Osteoblast (primary cell): Measurements from ENCODE around the gene EHF. TPM values are rescaled to one million over a fixed set of nuclear protein-coding genes. Genes with fewer than 3 reads are reported as not detected.

Experiments used
- DNase-seq: peaks from one replicate; pipeline ENCODE4 v3.0.0; 2011; ENCODE audit warnings: low spot score, mixed read lengths; ENCODE audit not compliant: insufficient read length; ENCODE audit errors: missing footprints
- H2AFZ ChIP-seq: 2 replicates; pipeline ENCODE4 v1.6.0; 2011; ENCODE audit warnings: mild to moderate bottlenecking, low read length
- H3K27ac ChIP-seq: 2 replicates; pipeline ENCODE4 v1.5.1; 2011; ENCODE audit warnings: mild to moderate bottlenecking, low read depth, low read length, moderate library complexity
- H3K27me3 ChIP-seq: 2 replicates; pipeline ENCODE4 v1.6.0; 2012; ENCODE audit warnings: mild to moderate bottlenecking, control low read depth, inconsistent platforms, low read length, moderate library complexity; ENCODE audit not compliant: insufficient read depth
- H3K36me3 ChIP-seq: 2 replicates; pipeline ENCODE4 v1.5.1; 2011; ENCODE audit warnings: mild to moderate bottlenecking, low read length, control low read depth, moderate library complexity; ENCODE audit not compliant: insufficient read depth
- H3K4me1 ChIP-seq: 2 replicates; pipeline ENCODE4 v1.5.1; 2011; ENCODE audit warnings: mild to moderate bottlenecking, low read length, control low read depth, moderate library complexity; ENCODE audit not compliant: insufficient read depth
- H3K4me2 ChIP-seq: 2 replicates; pipeline ENCODE4 v1.6.0; 2011; ENCODE audit warnings: mild to moderate bottlenecking, low read length; ENCODE audit not compliant: insufficient read depth
- H3K4me3 ChIP-seq: fragments of 200-600 bp; sonication (generic); 3 replicates; pipeline ENCODE4 v1.5.1; 2012; ENCODE audit warnings: mild to moderate bottlenecking, low read length, inconsistent platforms; ENCODE audit not compliant: insufficient read depth
- H3K79me2 ChIP-seq: 2 replicates; pipeline ENCODE4 v1.6.0; 2012; ENCODE audit warnings: mild to moderate bottlenecking, low read length, control low read depth, inconsistent platforms; ENCODE audit not compliant: insufficient read depth
- H3K9me3 ChIP-seq: 2 replicates; pipeline ENCODE4 v1.5.1; 2011; ENCODE audit warnings: low read depth, low read length, control low read depth
- H4K20me1 ChIP-seq: 2 replicates; pipeline ENCODE4 v1.6.0; 2012; ENCODE audit warnings: mild to moderate bottlenecking, low read length, control low read depth; ENCODE audit not compliant: insufficient read depth
- total RNA-seq: library from RNA; depleted of rRNA; stranded (reverse); fragments of >200 nt; gene quantifications from 2 replicates; pipeline ENCODE4 v1.2.3, GENCODE V29; 2012
- TF ChIP-seq, protein P1 (sequence below): IDR thresholded peaks from 2 replicates; pipeline ENCODE4 v1.5.1; 2011; ENCODE audit warnings: mild to moderate bottlenecking, low read depth, low read length, moderate library complexity; ENCODE audit errors: extremely low read depth

Gene EHF
- total RNA-seq, 1 donor, result not detected

DNA sequence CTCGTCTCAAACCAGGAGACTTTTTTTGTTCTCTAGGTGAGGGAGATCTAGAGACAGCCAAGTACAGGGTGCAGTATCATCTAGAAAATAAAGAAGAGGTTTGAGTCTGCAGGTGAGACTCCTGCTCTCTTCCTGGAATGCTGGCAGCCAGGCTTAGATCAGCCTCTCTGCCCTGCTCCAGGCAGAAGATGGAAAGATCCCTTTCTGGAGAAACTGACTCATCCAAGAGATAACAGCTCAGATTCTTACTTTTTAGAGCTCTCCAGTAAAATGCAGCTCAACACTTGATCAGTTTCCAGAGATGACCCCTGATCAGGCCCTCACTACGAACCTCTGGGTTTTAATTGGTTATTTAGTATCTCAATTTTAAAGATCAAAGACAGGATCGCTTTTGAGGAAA is 44.6 kb upstream of the EHF start:
- Histone ChIP-seq H3K9me3 (no peaks in the 10 kb centered on the region), H3K27me3 (peaks cover 60% of the 10 kb centered on the region), H4K20me1 (no peaks in the 10 kb centered on the region), H3K4me3 (no peak overlapping the region), H3K36me3 (no peaks in the 10 kb centered on the region), H3K27ac (no peak overlapping the region), H3K4me2 (no peak overlapping the region), H2AFZ (no peak overlapping the region), H3K79me2 (no peaks in the 10 kb centered on the region), H3K4me1 (no peaks in the 10 kb centered on the region)
- TF ChIP-seq, protein P1, sequence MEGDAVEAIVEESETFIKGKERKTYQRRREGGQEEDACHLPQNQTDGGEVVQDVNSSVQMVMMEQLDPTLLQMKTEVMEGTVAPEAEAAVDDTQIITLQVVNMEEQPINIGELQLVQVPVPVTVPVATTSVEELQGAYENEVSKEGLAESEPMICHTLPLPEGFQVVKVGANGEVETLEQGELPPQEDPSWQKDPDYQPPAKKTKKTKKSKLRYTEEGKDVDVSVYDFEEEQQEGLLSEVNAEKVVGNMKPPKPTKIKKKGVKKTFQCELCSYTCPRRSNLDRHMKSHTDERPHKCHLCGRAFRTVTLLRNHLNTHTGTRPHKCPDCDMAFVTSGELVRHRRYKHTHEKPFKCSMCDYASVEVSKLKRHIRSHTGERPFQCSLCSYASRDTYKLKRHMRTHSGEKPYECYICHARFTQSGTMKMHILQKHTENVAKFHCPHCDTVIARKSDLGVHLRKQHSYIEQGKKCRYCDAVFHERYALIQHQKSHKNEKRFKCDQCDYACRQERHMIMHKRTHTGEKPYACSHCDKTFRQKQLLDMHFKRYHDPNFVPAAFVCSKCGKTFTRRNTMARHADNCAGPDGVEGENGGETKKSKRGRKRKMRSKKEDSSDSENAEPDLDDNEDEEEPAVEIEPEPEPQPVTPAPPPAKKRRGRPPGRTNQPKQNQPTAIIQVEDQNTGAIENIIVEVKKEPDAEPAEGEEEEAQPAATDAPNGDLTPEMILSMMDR, result no peak
- no peak for DNase-seq

DNA sequence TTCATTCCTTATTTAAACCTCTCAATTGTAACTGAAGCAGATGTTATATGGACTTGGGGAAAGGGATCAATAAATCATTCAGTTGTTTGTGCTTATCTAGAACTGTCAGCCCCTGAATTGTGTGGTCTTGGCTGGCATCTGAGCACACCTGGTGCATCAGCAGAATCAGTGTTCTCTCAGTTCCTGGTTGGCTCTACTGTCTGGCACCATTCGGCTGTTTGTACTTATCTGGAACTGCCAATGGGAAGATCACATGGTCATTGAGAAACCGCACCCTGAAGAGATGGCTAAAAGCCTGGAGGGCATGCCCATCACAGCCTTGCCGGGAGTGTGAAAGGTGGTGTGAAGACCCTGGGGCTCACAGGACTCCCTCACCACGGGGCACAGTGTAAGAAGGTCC is 37.1 kb upstream of the EHF start:
- no peak overlapping the region for H3K4me2 ChIP-seq
- no peak overlapping the region for H3K27ac ChIP-seq
- H3K79me2 ChIP-seq, result no peaks in the 10 kb centered on the region
- no peaks in the 10 kb centered on the region for H4K20me1 ChIP-seq
- no peak for DNase-seq
- H3K9me3 ChIP-seq, result no peaks in the 10 kb centered on the region
- no peak overlapping the region for H2AFZ ChIP-seq
- TF ChIP-seq, protein P1, result no peak
- no peak overlapping the region for H3K4me3 ChIP-seq
- H3K4me1 ChIP-seq, result peaks cover 5% of the 10 kb centered on the region
- no peaks in the 10 kb centered on the region for H3K36me3 ChIP-seq
- peaks cover 44% of the 10 kb centered on the region for H3K27me3 ChIP-seq

DNA sequence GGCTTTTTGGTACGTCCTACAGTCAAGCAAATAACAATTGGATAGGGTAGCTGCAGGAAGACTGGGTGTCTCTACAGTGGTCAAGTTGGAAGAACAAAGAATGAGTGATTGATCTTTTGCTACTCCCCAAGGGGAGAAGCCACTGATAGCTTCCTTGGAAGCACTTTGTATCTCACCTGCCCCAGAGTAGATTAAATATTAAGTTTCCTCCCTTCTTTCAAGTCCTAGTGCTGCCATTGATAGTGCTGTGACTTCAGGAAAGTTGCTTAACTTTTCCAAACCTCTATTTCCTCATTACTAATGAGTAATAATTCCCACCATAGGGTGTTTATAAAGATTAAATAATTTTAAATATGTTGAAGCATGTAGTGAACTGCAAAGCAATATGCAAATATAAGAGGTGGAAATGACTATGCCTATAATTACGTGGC is 35.6 kb upstream of the EHF start:
- Histone ChIP-seq H3K79me2 (no peaks in the 10 kb centered on the region), H3K4me1 (peaks cover 5% of the 10 kb centered on the region), H2AFZ (no peak overlapping the region), H3K9me3 (no peaks in the 10 kb centered on the region), H3K36me3 (no peaks in the 10 kb centered on the region), H3K27ac (no peak overlapping the region), H3K4me2 (no peak overlapping the region), H3K27me3 (peaks cover 31% of the 10 kb centered on the region), H4K20me1 (no peaks in the 10 kb centered on the region), H3K4me3 (no peak overlapping the region)
- DNase-seq, result no peak
- TF ChIP-seq, protein P1, result no peak

DNA sequence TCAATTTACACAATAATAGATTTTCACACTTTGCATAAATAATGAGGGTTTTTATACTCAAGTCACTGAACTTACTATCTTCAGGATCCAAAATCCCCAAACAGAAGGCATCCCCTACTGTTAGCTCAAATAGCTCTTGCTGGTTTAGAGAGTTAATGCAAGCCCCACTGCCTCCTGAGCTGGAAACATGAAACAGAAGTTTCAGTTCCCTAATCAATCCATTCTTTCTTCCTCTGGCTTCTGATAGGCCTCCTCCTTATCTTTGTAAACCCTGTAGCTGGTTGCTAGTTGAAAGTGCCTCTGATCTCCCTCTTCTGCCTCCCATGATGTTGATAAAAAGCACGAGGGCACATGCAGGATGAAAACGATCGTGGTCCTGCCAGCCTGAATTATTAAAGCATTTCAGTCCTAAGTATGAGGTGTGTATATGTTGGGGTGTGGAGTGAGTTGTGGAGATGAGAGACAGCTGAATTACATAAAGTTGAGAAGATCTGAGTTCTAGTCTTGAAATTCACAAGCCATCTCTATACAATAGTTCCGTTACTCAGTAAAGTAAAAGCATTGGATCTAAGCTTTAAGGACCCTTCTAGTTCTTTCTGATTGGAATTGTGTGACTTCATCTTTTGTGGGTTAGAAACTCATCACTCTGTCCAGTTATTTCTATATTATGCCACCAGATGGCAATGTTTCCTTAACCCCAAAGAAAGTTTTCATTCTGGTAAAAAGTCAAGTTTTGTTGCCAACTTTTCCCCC is 35.0 kb upstream of the EHF start:
- DNase-seq, result no peak
- H3K4me3 ChIP-seq, result peak overlapping the region; percentile 59
- H3K4me2 ChIP-seq, result peak overlapping the region; percentile 80
- no peaks in the 10 kb centered on the region for H3K9me3 ChIP-seq
- TF ChIP-seq, protein P1, result peak; percentile 66
- peaks cover 26% of the 10 kb centered on the region for H3K27me3 ChIP-seq
- no peaks in the 10 kb centered on the region for H4K20me1 ChIP-seq
- peaks cover 5% of the 10 kb centered on the region for H3K4me1 ChIP-seq
- H3K27ac ChIP-seq, result no peak overlapping the region
- H3K36me3 ChIP-seq, result no peaks in the 10 kb centered on the region
- no peaks in the 10 kb centered on the region for H3K79me2 ChIP-seq
- H2AFZ ChIP-seq, result peak overlapping the region; percentile 73
